Measurements from ENCODE around the gene POLD4. TPM values are rescaled to one million over a fixed set of nuclear protein-coding genes. Genes with fewer than 3 reads are reported as not detected.

Gene POLD4
- total and polyA plus RNA-seq, 2 donors (not counting 1 experiment from before 2014, with no cell fraction given), result 32.4 to 36.3 TPM

DNA sequence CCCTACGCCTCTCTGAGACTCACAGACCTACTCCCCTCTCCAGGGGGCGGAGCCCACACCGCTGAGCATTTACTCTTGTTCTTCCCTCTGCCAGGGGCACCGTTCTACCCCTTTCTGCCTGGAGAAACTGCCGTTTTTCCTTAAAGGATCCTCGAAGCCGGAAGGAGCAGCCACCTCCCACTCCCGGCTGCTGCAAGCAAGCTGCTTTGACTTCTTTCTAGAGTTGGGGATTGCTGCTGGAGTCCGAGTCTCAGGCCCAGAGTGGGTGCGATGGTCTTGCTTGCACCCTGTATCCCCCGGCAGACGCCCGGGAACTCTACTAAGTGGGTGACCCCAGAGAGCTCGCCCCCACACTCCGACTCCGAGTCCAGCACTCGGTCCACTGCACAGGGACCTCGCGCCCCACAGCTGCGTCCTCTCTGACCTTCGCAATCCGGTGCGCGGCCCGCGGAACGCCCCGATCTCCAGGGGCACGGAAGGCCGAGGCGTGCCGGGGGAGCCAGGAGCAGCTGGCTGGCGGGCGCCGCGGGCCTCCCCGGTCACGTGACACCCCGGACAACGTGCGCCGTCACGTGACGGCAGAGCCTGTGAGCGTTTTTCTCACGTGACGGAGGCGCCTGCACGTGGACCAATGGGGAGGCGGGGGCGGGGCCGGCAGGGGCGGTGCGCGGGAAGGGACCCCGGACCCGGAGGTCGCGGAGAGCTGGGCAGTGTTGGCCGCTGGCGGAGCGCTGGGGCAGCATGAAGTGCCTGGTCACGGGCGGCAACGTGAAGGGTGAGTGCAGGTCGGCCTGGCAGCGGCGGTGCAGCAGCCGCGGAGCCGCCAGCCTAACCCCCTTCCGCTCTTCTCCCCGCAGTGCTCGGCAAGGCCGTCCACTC, 38.2 kb upstream of the POLD4 start, which contains the start of gene RAD9A:
TSS of gene RAD9A (plus strand) at position 683 of the 879 bp plus-strand sequence. CDS start at position 742, 59 bp downstream.
- H3K4me1 ChIP-seq (ENCODE audit: control insufficient read depth, extremely low read depth, insufficient read depth, low read length), result no peaks in the 10 kb centered on the region
- peak; percentile 88 to 92 for DNase-seq (ENCODE audit: low read depth in 2 of 2)
- no peaks in the 10 kb centered on the region for H3K27me3 ChIP-seq (ENCODE audit: control insufficient read depth, insufficient read depth, low read length)
- peak within 1 kb of the TSS; percentile 94 for H3K4me2 ChIP-seq (ENCODE audit: extremely low read depth, insufficient read depth, low read length)
- H3K36me3 ChIP-seq (ENCODE audit: control insufficient read depth, insufficient read depth, low read length), result peaks cover 2% of the 10 kb centered on the region
- peaks cover 4% of the 10 kb centered on the region for H3K79me2 ChIP-seq (ENCODE audit: control insufficient read depth, insufficient read depth, low read length)
- H4K20me1 ChIP-seq (ENCODE audit: control insufficient read depth, extremely low read depth, insufficient read depth, low read length), result no peaks in the 10 kb centered on the region
- peak within 1 kb of the TSS; percentile 84 for H2AFZ ChIP-seq (ENCODE audit: low read length)
- TF ChIP-seq EZH2 (IDR thresholded peaks at IDR 0.05; ENCODE audit: low read length, missing control alignments), result no peak
- TF ChIP-seq, protein P1, sequence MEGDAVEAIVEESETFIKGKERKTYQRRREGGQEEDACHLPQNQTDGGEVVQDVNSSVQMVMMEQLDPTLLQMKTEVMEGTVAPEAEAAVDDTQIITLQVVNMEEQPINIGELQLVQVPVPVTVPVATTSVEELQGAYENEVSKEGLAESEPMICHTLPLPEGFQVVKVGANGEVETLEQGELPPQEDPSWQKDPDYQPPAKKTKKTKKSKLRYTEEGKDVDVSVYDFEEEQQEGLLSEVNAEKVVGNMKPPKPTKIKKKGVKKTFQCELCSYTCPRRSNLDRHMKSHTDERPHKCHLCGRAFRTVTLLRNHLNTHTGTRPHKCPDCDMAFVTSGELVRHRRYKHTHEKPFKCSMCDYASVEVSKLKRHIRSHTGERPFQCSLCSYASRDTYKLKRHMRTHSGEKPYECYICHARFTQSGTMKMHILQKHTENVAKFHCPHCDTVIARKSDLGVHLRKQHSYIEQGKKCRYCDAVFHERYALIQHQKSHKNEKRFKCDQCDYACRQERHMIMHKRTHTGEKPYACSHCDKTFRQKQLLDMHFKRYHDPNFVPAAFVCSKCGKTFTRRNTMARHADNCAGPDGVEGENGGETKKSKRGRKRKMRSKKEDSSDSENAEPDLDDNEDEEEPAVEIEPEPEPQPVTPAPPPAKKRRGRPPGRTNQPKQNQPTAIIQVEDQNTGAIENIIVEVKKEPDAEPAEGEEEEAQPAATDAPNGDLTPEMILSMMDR (conservative IDR thresholded peaks at IDR 0.05 in 1 of 2, IDR thresholded peaks at IDR 0.05 in 1 of 2; ENCODE audit: low read depth in 1 of 2, low read length in 2 of 2), result no peak
- H3K4me3 ChIP-seq (replicated peaks in 1 of 4; ENCODE audit: control extremely low read depth in 1 of 4, insufficient read depth in 1 of 4, low read depth in 3 of 4, low read length in 4 of 4), result peak within 1 kb of the TSS; percentile 90 to 95 (median 92)
- H3K9ac ChIP-seq (ENCODE audit: insufficient read depth, low read length), result peak within 1 kb of the TSS; percentile 78
- H3K27ac ChIP-seq (ENCODE audit: insufficient read depth, low read length), result peak within 1 kb of the TSS; percentile 80
- H3K9me3 ChIP-seq (ENCODE audit: control insufficient read depth, insufficient read depth, low read depth, low read length), result no peaks in the 10 kb centered on the region

DNA sequence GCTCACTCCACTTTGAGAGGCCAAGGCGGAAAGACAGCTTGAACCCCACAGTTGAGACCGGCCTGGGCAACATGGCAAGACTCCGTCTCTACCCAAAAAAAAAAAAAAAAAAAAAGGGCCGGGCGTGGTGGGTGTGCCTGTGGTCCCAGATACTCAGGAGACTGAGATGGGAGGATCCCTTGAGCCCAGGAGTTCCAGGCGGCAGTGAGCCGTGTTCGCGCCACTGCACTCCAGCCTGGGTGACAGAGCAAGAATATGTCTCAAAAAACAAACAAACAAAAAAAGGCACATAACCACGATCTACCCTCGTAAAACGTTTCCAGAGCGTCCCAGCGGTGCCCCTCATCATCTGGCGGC, 37.6 kb upstream of the POLD4 start:
- DNase-seq (ENCODE audit: low read depth in 2 of 2), result no peak
- H3K27ac ChIP-seq (ENCODE audit: insufficient read depth, low read length), result peak overlapping the region; percentile 80
- H3K4me2 ChIP-seq (ENCODE audit: extremely low read depth, insufficient read depth, low read length), result peak overlapping the region; percentile 89
- TF ChIP-seq, protein P1 (conservative IDR thresholded peaks at IDR 0.05 in 1 of 2, IDR thresholded peaks at IDR 0.05 in 1 of 2; ENCODE audit: low read depth in 1 of 2, low read length in 2 of 2), result no peak
- TF ChIP-seq EZH2 (IDR thresholded peaks at IDR 0.05; ENCODE audit: low read length, missing control alignments), result no peak
- H2AFZ ChIP-seq (ENCODE audit: low read length), result no peak overlapping the region
- H3K79me2 ChIP-seq (ENCODE audit: control insufficient read depth, insufficient read depth, low read length), result peaks cover 4% of the 10 kb centered on the region
- no peaks in the 10 kb centered on the region for H3K4me1 ChIP-seq (ENCODE audit: control insufficient read depth, extremely low read depth, insufficient read depth, low read length)
- H3K4me3 ChIP-seq (replicated peaks in 1 of 4; ENCODE audit: control extremely low read depth in 1 of 4, insufficient read depth in 1 of 4, low read depth in 3 of 4, low read length in 4 of 4), result peak overlapping the region; percentile 90 to 95 (median 92)
- peaks cover 2% of the 10 kb centered on the region for H3K36me3 ChIP-seq (ENCODE audit: control insufficient read depth, insufficient read depth, low read length)
- no peaks in the 10 kb centered on the region for H3K9me3 ChIP-seq (ENCODE audit: control insufficient read depth, insufficient read depth, low read depth, low read length)
- no peaks in the 10 kb centered on the region for H4K20me1 ChIP-seq (ENCODE audit: control insufficient read depth, extremely low read depth, insufficient read depth, low read length)
- H3K9ac ChIP-seq (ENCODE audit: insufficient read depth, low read length), result peak overlapping the region; percentile 78
- no peaks in the 10 kb centered on the region for H3K27me3 ChIP-seq (ENCODE audit: control insufficient read depth, insufficient read depth, low read length)

DNA sequence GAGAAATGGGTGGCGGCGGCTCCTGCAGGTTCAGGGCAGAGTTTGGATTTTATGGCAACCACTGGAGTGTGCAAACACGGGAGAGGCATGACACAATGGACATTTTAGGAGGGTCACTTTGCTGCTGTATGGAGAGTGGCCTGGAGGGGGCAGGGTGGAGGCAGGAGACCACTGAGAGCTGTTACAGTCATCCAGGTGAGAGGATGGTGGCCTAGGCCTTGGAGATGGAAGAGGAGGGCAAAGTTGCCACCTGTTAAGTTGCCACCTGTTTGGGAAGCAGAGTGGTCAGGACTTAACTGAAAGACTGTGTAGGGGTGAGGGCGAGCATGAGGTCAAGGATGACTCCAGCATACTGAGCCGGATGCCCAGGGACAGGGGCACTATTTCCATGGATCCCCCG, 36.1 kb upstream of the POLD4 start:
- Histone ChIP-seq H3K27ac (ENCODE audit: insufficient read depth, low read length) (no peak overlapping the region), H3K27me3 (ENCODE audit: control insufficient read depth, insufficient read depth, low read length) (no peaks in the 10 kb centered on the region), H2AFZ (ENCODE audit: low read length) (no peak overlapping the region), H3K79me2 (ENCODE audit: control insufficient read depth, insufficient read depth, low read length) (peaks cover 4% of the 10 kb centered on the region), H3K4me1 (ENCODE audit: control insufficient read depth, extremely low read depth, insufficient read depth, low read length) (peaks cover 5% of the 10 kb centered on the region), H3K9me3 (ENCODE audit: control insufficient read depth, insufficient read depth, low read depth, low read length) (no peaks in the 10 kb centered on the region), H4K20me1 (ENCODE audit: control insufficient read depth, extremely low read depth, insufficient read depth, low read length) (no peaks in the 10 kb centered on the region), H3K4me3 (replicated peaks in 1 of 4; ENCODE audit: control extremely low read depth in 1 of 4, insufficient read depth in 1 of 4, low read depth in 3 of 4, low read length in 4 of 4) (no peak overlapping the region), H3K4me2 (ENCODE audit: extremely low read depth, insufficient read depth, low read length) (no peak overlapping the region), H3K36me3 (ENCODE audit: control insufficient read depth, insufficient read depth, low read length) (peaks cover 2% of the 10 kb centered on the region), H3K9ac (ENCODE audit: insufficient read depth, low read length) (no peak overlapping the region)
- DNase-seq (ENCODE audit: low read depth in 2 of 2), result no peak
- no peak for TF ChIP-seq EZH2 (IDR thresholded peaks at IDR 0.05; ENCODE audit: low read length, missing control alignments)
- TF ChIP-seq, protein P1 (conservative IDR thresholded peaks at IDR 0.05 in 1 of 2, IDR thresholded peaks at IDR 0.05 in 1 of 2; ENCODE audit: low read depth in 1 of 2, low read length in 2 of 2), result peak; percentile 40 to 67
